Measurements from ENCODE around the gene MDFI. TPM values are rescaled to one million over a fixed set of nuclear protein-coding genes. Genes with fewer than 3 reads are reported as not detected.

MDFI gene
- total RNA-seq, 4 donors from 2014 or later = 14.4 to 80.0 (median 23.4) TPM

DNA sequence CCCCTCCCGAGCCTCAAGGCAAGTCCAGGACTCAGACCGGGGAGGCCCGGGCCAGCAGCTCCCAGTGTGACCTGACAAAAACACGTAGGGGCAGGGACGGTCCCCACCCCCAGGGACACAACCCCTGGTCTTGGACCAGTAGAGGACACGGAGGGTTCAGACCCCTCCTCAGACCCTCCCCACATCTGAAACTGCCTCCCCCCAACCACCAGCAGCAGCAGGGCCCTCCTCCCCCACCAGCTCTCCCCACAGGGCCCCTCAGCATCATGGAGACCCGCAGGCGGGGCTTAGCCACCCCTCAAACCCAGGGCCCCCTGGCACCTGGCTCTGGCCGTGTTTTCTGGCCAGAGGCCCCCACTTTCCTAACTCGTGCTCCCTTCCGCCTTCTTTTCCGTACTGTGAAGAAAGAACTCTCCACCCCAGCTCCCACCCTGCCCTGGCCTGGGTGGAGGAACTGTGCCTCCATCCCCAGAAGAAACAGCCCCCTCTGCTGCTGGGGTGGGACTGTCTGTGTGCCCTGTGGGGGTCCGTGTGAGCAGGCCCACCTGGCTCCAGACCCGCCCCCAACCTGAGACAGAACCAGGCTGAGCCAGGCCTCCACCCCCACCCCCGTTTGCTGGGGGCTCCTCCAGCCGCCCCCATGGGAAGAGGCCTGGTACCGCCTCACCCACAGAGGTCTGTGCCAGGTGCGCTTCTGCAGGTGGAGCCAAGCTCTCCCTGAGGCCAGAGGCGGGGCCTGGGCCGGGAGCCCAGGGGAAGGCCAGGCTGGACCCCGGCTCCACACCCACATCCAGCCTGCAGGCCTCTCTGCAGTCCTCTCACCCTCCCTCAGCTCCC, 39.0 kb upstream of the MDFI start:
- no peak overlapping the region for H3K27ac ChIP-seq
- intact Hi-C loops (cut with DNase I; ENCODE audit: low total_unique reads) = loop anchor here (5.0 kb wide), 2 partner anchors 177 to 227 kb away; no protein-coding TSS in a partner anchor
- H3K4me1 ChIP-seq = no peaks in the 10 kb centered on the region
- H3K9me3 ChIP-seq = no peaks in the 10 kb centered on the region
- H3K36me3 ChIP-seq = no peaks in the 10 kb centered on the region
- H3K4me3 ChIP-seq = no peak overlapping the region
- H3K27me3 ChIP-seq = no peaks in the 10 kb centered on the region
- peak in 1 of 2 donors; percentile 15 for DNase-seq
- TF ChIP-seq POLR2A (IDR thresholded peaks at IDR 0.05) = no peak

DNA sequence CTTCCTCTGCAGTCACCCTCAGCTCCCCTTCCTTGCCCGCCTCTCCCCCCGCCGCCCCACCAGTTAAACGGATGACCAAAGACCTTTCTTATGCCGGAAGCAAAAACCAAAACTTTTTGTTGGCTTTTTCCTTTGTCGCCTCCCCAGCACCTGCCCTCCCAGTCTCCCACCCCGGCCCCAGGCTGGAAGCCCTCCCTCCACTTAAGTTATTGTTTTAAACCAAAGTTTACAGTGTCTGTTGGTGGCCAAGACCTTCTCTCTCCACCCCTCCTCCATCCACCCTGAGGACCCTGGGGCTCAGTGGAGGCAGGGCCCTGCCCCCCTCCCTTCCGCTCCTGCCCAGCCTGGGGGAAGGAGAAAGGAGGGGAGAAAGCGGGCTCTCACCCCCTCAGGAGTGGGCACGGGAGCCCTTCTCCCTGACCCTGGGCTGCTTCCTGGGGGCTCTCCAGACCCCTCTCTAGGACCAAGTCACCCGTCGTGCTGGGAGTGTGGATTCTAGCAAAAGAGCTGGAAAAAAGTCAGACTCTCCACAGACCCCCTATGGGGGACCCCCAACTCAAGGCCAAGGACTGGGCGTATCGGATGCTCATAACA, 38.3 kb upstream of the MDFI start:
- TF ChIP-seq, protein P1, sequence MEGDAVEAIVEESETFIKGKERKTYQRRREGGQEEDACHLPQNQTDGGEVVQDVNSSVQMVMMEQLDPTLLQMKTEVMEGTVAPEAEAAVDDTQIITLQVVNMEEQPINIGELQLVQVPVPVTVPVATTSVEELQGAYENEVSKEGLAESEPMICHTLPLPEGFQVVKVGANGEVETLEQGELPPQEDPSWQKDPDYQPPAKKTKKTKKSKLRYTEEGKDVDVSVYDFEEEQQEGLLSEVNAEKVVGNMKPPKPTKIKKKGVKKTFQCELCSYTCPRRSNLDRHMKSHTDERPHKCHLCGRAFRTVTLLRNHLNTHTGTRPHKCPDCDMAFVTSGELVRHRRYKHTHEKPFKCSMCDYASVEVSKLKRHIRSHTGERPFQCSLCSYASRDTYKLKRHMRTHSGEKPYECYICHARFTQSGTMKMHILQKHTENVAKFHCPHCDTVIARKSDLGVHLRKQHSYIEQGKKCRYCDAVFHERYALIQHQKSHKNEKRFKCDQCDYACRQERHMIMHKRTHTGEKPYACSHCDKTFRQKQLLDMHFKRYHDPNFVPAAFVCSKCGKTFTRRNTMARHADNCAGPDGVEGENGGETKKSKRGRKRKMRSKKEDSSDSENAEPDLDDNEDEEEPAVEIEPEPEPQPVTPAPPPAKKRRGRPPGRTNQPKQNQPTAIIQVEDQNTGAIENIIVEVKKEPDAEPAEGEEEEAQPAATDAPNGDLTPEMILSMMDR (IDR thresholded peaks at IDR 0.05) = no peak
- TF ChIP-seq POLR2A (IDR thresholded peaks at IDR 0.05) = no peak
- Histone ChIP-seq H3K9me3 (no peaks in the 10 kb centered on the region), H3K4me1 (no peaks in the 10 kb centered on the region), H3K27ac (no peak overlapping the region), H3K27me3 (no peaks in the 10 kb centered on the region), H3K36me3 (no peaks in the 10 kb centered on the region), H3K4me3 (no peak overlapping the region)
- intact Hi-C loops (cut with DNase I; ENCODE audit: low total_unique reads) = loop anchor here (5.0 kb wide), 3 partner anchors 82 to 228 kb away; no protein-coding TSS in a partner anchor
- no peak for DNase-seq

- no peaks in the 10 kb centered on the region for H3K9me3 ChIP-seq
- TF ChIP-seq POLR2A (IDR thresholded peaks at IDR 0.05) = no peak
- TF ChIP-seq, protein P1 (IDR thresholded peaks at IDR 0.05) = no peak
- H3K27me3 ChIP-seq = no peaks in the 10 kb centered on the region
- no peak overlapping the region for H3K4me3 ChIP-seq
- H3K36me3 ChIP-seq = no peaks in the 10 kb centered on the region
- DNase-seq = peak in 1 of 2 donors; percentile 14
- intact Hi-C loops (cut with DNase I; ENCODE audit: low total_unique reads) = loop anchor here (5.0 kb wide), 1 partner anchor 82 kb away; no protein-coding TSS in a partner anchor
- H3K27ac ChIP-seq = no peak overlapping the region
- H3K4me1 ChIP-seq = no peaks in the 10 kb centered on the region
Measured at GRCh38 chr6:41600499-41601247, 37.6 kb upstream of the MDFI start.

DNA sequence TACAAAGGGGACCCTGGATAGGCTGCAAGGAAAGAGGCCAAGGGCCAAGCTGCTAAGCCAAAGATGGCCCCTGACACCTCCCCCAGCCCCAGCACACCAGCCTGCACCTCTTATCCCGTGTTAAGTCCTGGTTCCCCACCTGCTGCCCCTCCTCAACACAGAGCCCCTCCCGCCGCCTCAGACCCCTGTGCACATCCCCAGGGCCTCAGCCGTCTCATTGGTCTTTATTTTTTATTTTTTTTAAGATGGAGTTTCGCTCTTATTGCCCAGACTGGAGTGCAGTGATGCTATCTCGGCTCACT, 37.1 kb upstream of the MDFI start:
- intact Hi-C loops (cut with DNase I; ENCODE audit: low total_unique reads) = loop anchor here (5.0 kb wide), 1 partner anchor 81 kb away; no protein-coding TSS in a partner anchor
- DNase-seq = peak in 1 of 2 donors; percentile 9
- no peaks in the 10 kb centered on the region for H3K9me3 ChIP-seq
- H3K27me3 ChIP-seq = no peaks in the 10 kb centered on the region
- no peak overlapping the region for H3K27ac ChIP-seq
- H3K36me3 ChIP-seq = no peaks in the 10 kb centered on the region
- no peak for TF ChIP-seq POLR2A (IDR thresholded peaks at IDR 0.05)
- TF ChIP-seq, protein P1 (IDR thresholded peaks at IDR 0.05) = no peak
- no peaks in the 10 kb centered on the region for H3K4me1 ChIP-seq
- H3K4me3 ChIP-seq = no peak overlapping the region

DNA sequence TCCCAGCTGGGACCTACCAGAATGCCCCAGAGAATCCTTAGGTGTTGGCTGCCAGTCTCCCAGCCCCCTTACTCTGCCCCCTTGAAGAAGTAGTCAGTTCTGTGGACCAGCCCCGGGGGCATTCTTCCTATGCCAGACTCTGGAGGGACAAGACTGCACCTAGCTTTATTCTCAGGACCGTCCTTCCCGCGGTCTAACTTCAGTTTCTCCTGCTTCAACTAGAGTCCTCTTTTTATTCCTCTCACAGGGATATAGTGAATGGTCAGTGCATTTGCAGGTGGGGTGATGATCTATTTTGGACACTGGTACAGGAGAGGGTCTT, 35.9 kb upstream of the MDFI start:
- TF ChIP-seq POLR2A (IDR thresholded peaks at IDR 0.05) = no peak
- TF ChIP-seq, protein P1 (IDR thresholded peaks at IDR 0.05) = no peak
- Histone ChIP-seq H3K9me3 (no peaks in the 10 kb centered on the region), H3K27me3 (no peaks in the 10 kb centered on the region), H3K36me3 (no peaks in the 10 kb centered on the region), H3K27ac (peak overlapping the region in 1 of 2 donors; percentile 56), H3K4me3 (no peak overlapping the region), H3K4me1 (no peaks in the 10 kb centered on the region)
- intact Hi-C loops (cut with DNase I; ENCODE audit: low total_unique reads) = loop anchor here (5.0 kb wide), 1 partner anchor 80 kb away; no protein-coding TSS in a partner anchor
- no peak for DNase-seq

Data from uterus (tissue), 4 donors.